NCI-H146 treated with DMSO at 0.1 percent for 48 hours (cell line): ENCODE data around the gene TIMP2.
"Not testable (repeated sequence)": the region's sequence is repeated elsewhere in the genome, so short reads cannot be mapped to it uniquely, and the experiment has no call there.

ENCODE experiments used
- DNase-seq: peaks from one replicate; lab custom pipeline; 2025; ENCODE audit not compliant: unreplicated experiment; lab: John Stamatoyannopoulos, UW

The TIMP2 gene

GRCh38 chr17:78925234-78925633 lies at the start of gene TIMP2:
Gene TIMP2 (minus strand): TSS chr17:78925387. CDS start chr17:78925088, 299 bp downstream.
- DNase-seq: peak; percentile 50

GRCh38 chr17:78973792-78974520 lies 48.8 kb upstream of the TIMP2 start:
- DNase-seq: no peak

- no peak for DNase-seq
Observed at GRCh38 chr17:78973196-78973595, 48.0 kb upstream of the TIMP2 start.

- DNase-seq: no peak
Observed at GRCh38 chr17:78972507-78973105, 47.4 kb upstream of the TIMP2 start.

GRCh38 chr17:78971756-78972506 lies 46.7 kb upstream of the TIMP2 start:
- DNase-seq: no peak

- peak; percentile 16 for DNase-seq
Observed at GRCh38 chr17:78970834-78971755, 45.9 kb upstream of the TIMP2 start.

GRCh38 chr17:78969865-78970264 lies 44.7 kb upstream of the TIMP2 start:
- no peak for DNase-seq

GRCh38 chr17:78967782-78968362 lies 42.7 kb upstream of the TIMP2 start:
- no peak for DNase-seq

GRCh38 chr17:78966910-78967600 lies 41.9 kb upstream of the TIMP2 start:
- DNase-seq: no peak

GRCh38 chr17:78966123-78966813 lies 41.1 kb upstream of the TIMP2 start:
- no peak for DNase-seq

- peak; percentile 74 for DNase-seq
Observed at GRCh38 chr17:78965491-78965924, 40.3 kb upstream of the TIMP2 start.

- no peak for DNase-seq
Observed at GRCh38 chr17:78963378-78963777, 38.2 kb upstream of the TIMP2 start.

GRCh38 chr17:78962984-78963348 lies 37.8 kb upstream of the TIMP2 start:
- DNase-seq: not testable (repeated sequence)

- DNase-seq: no peak
Observed at GRCh38 chr17:78962345-78962983, 37.3 kb upstream of the TIMP2 start.

GRCh38 chr17:78961571-78961970 lies 36.4 kb upstream of the TIMP2 start:
- DNase-seq: no peak

GRCh38 chr17:78960928-78961327 lies 35.7 kb upstream of the TIMP2 start:
- no peak for DNase-seq

- DNase-seq: no peak
Observed at GRCh38 chr17:78959803-78960202, 34.6 kb upstream of the TIMP2 start.

GRCh38 chr17:78958641-78959127 lies 33.5 kb upstream of the TIMP2 start:
- no peak for DNase-seq

- no peak for DNase-seq
Observed at GRCh38 chr17:78957128-78957527, 31.9 kb upstream of the TIMP2 start.
